ENCODE results near the gene PRKG1. TPM values are rescaled to one million over a fixed set of nuclear protein-coding genes. Genes with fewer than 3 reads are reported as not detected.

PRKG1 gene
- total RNA-seq, 1 experiment from 2014 or later: 10.4 TPM

DNA sequence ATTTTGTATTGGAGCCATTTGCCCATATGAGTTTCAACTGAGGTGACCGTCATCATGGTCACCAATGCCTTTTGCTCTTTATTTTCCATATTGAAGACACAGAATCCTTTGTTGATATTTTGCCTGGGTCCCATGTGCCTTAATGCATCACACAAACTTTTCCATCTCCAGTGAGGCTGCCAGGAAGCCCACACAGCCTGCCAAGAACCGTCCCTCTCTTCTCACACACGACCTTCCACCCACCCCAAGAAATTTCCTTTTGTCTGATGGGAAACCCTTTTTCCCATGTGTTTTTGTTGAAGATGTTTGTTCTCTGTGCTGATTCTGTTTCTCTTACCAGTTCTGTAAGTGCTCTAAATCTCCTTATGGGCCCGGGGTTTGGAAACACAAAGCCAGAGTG is 456.3 kb downstream of the PRKG1 start:
- no peaks in the 10 kb centered on the region for H3K79me1 ChIP-seq (ENCODE audit: insufficient read depth, low read depth, low read length, poor library complexity, severe bottlenecking)
- no peaks in the 10 kb centered on the region for H3K9me3 Mint-ChIP-seq
- no peak overlapping the region for H3K56ac ChIP-seq (ENCODE audit: insufficient read length, low read depth, low read length)
- H2BK12ac ChIP-seq (ENCODE audit: insufficient read length, low read depth, low read length): no peak overlapping the region
- no peaks in the 10 kb centered on the region for H3K27me3 ChIP-seq (ENCODE audit: insufficient read depth, low read length)
- no peak overlapping the region for H2BK20ac ChIP-seq (ENCODE audit: low read depth, low read length, poor library complexity, severe bottlenecking)
- no peak overlapping the region for H3K9ac ChIP-seq (ENCODE audit: extremely low read depth, insufficient read length, low read length)
- no peak overlapping the region for H2BK5ac ChIP-seq (ENCODE audit: insufficient read length, low read length)
- no CpG with 5 or more reads among the region's 4 CpGs for WGBS (ENCODE audit: extremely low coverage, insufficient read length, low lambda C conversion rate)
- no peaks in the 10 kb centered on the region for H3K4me1 ChIP-seq (ENCODE audit: insufficient read depth, low read length)
- H4K20me1 ChIP-seq (ENCODE audit: control insufficient read depth, insufficient read depth, insufficient read length): no peaks in the 10 kb centered on the region
- H2AK5ac ChIP-seq (ENCODE audit: insufficient read length, low read length): no peak overlapping the region
- no peak overlapping the region for H4K91ac ChIP-seq (ENCODE audit: insufficient read length, low read depth, low read length)
- H2BK15ac ChIP-seq (ENCODE audit: low read depth, low read length): no peak overlapping the region
- no peak overlapping the region for H3K4me3 Mint-ChIP-seq
- no peak overlapping the region for H3T11ph ChIP-seq (ENCODE audit: low read length)
- H3K23ac ChIP-seq (ENCODE audit: insufficient read length, low read depth, low read length): no peak overlapping the region
- no peak overlapping the region for H3K27ac ChIP-seq (ENCODE audit: insufficient read length, low read depth, low read length)
- no peaks in the 10 kb centered on the region for H3K27me3 Mint-ChIP-seq (ENCODE audit: low read depth)
- TF ChIP-seq, protein P1, sequence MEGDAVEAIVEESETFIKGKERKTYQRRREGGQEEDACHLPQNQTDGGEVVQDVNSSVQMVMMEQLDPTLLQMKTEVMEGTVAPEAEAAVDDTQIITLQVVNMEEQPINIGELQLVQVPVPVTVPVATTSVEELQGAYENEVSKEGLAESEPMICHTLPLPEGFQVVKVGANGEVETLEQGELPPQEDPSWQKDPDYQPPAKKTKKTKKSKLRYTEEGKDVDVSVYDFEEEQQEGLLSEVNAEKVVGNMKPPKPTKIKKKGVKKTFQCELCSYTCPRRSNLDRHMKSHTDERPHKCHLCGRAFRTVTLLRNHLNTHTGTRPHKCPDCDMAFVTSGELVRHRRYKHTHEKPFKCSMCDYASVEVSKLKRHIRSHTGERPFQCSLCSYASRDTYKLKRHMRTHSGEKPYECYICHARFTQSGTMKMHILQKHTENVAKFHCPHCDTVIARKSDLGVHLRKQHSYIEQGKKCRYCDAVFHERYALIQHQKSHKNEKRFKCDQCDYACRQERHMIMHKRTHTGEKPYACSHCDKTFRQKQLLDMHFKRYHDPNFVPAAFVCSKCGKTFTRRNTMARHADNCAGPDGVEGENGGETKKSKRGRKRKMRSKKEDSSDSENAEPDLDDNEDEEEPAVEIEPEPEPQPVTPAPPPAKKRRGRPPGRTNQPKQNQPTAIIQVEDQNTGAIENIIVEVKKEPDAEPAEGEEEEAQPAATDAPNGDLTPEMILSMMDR (conservative IDR thresholded peaks at IDR 0.05): no peak
- no peak overlapping the region for H3K4me2 ChIP-seq (ENCODE audit: insufficient read depth, insufficient read length, low read length)
- H2BK120ac ChIP-seq (ENCODE audit: low read depth, low read length, poor library complexity, severe bottlenecking): no peak overlapping the region
- H3K9me3 ChIP-seq (ENCODE audit: control insufficient read depth, low read depth, low read length): no peaks in the 10 kb centered on the region
- no peaks in the 10 kb centered on the region for H3K23me2 ChIP-seq (ENCODE audit: insufficient read length, low read depth, low read length, poor library complexity, severe bottlenecking)
- H3K18ac ChIP-seq (ENCODE audit: insufficient read length, low read depth, low read length): no peak overlapping the region
- H3K27ac Mint-ChIP-seq: no peak overlapping the region
- H3K4me1 Mint-ChIP-seq: peaks cover 8 to 16% of the 10 kb centered on the region in 2 experiments
- no peak overlapping the region for H2AFZ ChIP-seq (ENCODE audit: low read length)
- no peaks in the 10 kb centered on the region for H3K79me2 ChIP-seq (ENCODE audit: insufficient read depth, low read length)
- H3K4ac ChIP-seq (ENCODE audit: low read depth, low read length): no peak overlapping the region
- H3K14ac ChIP-seq (ENCODE audit: insufficient read depth, low read length): no peak overlapping the region
- no peak overlapping the region for H4K5ac ChIP-seq (ENCODE audit: insufficient read length, low read depth, low read length)
- no peaks in the 10 kb centered on the region for H3K36me3 Mint-ChIP-seq (ENCODE audit: insufficient read depth in 1 of 3, low read depth in 3 of 3)
- no peak for DNase-seq
- no peak overlapping the region for H4K8ac ChIP-seq (replicated peaks; ENCODE audit: insufficient read length, low read depth, low read length)

All from H9 (cell line).